Measurements from ENCODE around the gene DTNA.
"Not testable (repeated sequence)": the region's sequence is repeated elsewhere in the genome, so short reads cannot be mapped to it uniquely, and the experiment has no call there.

DTNA gene

DNA sequence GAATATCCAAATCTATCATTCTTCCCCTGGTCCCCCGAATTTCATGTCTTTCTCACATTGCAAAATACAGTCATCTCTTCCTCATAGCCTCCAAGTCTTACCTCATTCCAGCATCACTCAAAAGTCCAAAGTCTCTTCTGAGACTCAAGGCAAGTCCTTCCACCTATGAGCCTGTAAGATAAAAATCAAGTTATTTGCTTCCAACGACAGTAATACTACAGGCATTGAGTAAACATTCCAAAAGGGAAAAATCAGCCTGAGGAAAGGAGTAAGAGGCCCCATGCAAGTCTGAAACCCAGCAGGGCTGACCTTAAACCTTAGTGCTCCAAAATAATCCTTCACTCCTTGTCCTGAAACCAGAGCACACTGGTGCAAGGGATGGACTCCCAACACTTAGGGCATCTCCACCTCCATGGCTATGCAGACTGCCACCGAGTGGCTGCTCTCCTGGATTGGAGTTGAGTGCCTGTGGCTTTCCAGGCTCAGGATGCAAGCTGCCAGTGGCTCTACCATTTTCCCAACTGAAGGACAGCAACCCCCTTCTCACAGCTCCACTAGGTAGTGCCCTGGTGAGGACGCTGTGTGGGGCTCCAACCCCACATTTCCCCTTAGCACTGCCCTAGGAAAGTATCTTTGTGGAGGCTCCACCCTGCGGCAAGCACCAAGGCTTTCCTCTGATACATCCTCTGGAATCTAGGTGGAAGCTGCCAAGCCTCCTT lies 16.3 kb downstream of the DTNA start:
- no peak for DNase-seq

DNA sequence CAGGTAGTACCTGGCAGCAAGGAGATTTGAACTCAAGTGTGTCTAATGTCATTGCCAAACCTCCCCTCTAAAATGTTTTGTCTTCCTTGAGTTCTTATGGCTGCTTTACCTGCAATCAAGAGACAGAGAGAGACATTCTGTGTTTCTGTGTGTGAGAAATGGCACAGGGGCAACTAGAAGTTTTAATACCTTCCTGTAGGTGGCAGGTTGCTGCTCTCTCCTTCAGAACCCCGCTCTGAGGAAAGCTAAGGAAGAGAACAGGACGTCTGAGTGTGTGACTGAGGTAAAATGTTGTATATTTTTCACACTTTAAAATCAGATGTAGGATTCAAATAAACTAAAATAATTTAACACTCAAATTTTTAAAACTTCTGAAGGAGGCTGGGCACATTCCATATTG lies 19.2 kb downstream of the DTNA start:
- DNase-seq = peak; percentile 40

DNA sequence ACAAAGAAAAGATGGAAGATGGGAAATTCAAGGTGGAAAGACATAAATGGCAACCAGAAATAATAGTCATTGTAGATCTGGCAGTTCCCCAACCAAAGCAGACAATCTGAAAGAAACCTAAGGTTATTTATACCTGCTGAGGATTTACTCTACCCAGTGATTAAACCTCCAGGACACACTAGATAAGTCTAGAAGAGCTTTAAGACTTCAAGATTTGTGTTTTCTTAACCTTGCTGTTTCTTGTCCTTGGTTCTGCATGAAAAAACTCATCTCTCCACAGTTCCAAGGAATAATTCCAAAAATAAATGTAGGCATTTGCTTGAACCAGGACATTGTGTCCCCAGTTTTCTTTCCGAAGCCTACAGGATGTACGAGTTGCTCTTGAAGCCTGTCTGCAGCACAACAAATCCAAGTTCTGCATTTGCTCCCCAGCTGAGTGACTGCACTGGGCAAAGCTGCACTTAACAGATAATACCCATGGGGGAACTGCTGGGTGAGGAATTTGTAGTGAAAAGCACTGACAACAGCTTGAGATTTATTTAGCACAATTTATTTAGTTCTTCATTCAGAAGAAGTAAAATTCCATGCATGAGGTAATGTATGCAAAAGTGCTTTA lies 19.8 kb downstream of the DTNA start:
- DNase-seq = no peak

DNA sequence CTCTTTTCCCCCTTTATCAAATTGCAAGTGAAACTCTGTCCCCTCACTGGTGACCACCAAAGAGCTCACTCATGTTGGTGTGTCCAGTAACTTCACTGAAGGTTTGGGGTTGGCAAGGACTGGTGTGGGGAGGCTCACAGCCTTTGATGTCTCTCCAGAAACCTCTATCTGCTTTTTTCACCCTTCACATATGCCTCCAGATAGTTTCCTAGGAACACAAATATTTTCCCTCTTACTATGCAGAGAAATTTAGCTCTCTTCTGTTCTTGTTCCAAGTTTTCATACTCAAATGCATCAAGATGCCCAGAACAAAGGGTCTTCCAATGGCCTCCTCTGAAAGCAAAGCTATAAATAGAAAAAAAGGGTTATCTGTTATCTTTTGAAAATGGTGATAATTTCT lies 20.7 kb downstream of the DTNA start:
- DNase-seq = no peak

DNA sequence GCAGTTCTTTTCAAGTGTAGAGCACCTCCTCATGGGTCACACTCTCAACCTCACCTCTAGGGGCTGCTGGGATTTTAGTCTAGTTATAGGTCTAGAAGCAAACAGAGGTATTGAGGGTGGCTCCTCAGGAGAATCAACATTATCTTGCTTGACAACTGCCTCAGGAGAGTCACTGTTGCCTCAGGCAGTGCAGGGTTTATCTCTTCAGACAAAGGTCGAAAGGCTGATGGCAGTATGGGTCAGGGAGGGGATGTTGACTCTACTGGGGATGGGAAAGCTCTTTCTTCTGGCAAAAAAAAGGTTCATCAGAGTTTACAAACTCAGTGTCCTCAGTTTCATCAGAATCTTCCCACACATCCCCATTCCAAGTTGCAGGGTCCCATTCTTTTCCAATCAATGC lies 24.0 kb downstream of the DTNA start:
- DNase-seq = no peak

DNA sequence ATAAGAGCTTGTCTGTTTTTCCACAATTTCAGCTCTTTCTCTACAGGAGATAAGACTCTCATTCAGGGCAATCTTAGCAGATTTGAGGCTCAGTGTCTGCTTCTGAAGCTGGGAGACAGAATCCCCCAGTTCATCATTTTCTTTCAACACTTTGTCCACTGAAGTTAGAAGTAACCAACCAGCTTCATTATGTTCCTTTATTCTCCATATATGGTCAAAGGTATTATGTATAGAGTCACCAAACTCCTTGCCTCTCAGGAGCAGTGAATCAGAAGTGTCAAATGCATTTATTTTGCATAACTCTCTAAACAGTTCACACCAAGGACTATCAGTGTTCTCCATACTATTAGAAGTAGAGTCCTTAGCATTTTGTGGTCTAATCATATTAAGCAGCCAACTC lies 24.4 kb downstream of the DTNA start:
- DNase-seq = not testable (repeated sequence)

DNA sequence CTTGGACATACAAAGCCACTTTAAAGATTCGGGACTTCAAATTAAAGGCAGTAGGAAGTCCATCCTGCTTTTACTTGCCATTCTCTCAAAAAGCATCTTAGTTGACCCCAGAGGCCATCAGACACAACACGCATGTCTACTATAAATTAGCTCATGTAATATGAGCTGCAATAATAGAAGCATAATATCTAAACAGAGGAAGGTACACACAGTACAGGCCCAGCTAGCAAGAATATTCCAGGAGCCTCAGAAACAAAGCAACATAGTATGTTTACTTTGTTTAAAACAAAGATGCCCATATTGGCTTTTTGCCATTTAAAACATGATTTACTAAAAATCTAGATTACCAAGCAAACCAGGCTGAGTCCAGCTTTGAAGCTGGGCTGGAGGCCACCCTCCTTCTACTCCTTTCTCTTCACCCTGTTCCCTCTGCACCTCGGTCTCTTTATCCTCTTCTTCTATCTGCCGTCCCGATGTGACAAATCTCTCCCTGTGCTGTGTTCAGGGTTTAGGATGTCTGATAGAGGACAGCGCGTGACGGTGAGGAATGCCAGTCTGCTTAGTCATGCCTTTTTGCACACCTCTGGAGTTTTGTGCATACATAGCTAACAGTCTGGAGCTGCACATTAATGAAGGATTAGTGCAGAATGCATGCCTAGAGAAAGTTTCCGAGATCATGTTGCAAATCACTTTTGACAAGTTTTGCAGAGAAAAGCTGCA lies 28.2 kb downstream of the DTNA start:
- DNase-seq = peak; percentile 1

DNA sequence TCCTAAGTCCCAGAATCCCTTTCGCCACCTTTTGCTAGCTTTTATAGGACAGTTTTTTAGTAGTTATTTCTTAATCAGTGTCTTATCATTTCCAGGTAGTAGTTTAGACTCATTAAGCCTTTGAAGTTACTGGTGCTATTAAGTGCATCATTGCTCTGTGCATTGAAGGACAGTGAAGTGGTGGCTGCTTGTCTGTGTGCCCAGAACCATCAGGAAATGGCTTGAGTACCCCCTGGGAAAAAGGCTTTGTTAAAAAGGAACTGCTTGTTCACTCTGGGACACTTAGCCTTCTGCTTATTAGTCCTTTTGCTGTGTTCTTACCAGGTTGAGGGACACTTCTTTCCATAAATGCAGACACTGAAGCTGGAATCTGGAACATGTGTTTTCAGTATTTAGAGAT lies 30.0 kb downstream of the DTNA start:
- no peak for DNase-seq

DNA sequence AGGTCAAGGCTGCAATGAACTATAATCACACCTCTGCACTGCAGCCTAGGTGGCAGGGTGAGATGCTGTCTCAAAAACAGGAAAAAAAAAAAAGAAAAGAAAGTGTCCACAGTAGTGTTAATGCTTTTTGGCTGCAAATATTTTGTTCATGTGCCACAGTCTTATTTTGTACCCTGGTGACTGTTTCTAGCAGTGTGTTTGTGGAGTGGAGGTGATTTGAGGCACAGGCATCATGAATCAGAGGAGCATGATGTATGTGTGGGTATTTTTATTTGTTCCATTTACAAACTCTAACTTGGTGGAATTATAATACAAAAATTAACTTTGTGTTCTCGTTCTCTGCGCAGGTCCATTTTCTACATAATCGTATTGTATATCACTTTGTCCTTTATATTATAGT lies 30.6 kb downstream of the DTNA start:
- no peak for DNase-seq

DNA sequence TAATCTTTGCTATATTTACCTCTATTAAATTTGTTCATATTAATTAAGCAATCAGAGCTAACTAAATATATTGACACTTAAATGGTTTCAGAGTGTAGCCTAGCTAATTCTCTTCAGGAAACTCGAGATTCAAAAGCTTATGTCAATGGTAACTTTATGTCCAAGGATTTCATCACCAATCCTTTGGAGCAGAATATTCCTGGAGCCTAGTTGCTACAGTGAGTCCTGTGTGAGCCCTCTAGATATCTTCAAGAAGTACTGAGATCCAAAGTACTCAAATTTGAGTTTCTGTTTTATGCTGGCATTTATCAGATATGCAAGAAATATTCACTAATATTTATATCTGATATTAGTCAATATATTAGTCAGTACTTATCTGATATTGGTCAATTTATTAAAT lies 31.3 kb downstream of the DTNA start:
- DNase-seq = no peak

DNA sequence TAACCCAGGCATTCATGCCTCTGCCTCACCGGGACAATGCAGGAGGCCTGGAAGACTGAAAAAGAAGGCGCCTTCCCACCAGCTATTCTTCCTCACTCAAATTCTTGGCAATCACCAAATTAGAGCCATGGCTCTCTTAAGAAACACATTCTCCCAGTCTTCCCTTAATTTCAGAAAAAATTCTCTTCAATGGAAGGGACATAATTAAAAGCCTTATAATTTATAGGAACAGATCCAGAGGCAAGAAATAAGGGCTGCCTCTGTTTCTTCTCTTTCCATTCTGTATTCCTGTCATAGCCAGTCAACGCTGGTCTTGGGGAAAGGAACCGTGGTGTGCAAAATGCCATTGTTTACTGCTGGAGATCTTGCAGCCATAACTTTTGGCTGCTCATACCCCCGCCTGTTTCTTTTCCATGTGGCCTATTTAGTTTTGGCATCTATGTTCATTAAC lies 32.8 kb downstream of the DTNA start:
- no peak for DNase-seq

DNA sequence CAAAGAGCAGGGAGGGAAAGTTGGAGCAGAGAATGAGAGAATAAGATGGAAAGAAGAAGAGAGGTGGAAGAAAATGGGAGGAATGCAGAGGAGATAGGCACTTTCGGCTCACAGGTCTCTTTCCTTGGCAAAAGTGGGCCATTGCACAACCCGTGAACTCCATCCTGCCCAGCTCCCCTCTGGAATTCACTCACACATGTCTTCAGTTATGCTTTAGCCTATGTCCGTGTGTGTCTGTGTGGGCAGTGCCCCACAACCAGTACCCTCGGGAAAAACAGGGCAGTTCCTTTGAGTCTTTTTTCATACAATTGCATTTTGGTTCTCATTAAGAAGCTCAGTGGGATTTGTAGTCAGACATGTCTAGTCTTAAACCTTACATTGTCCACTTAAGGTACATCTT lies 34.5 kb downstream of the DTNA start:
- DNase-seq = no peak

DNA sequence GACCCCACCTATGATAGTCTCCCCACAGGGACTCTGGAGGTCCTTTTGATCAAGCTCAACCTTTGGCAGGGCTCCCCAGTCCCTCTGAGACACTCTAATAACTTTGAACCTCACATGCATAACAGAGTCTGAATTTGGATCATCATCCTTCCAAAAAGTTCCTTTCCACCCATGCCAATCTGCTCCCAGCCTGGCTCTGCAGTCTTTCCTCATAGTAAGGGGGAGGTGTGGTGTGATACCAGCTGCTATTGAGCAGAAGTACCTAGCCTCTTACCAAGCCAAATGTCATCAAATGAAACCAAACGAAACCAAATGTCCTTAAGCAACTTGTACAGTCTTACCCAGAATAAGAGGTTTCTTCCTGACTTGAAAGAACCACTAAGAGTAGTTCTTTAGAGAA lies 36.5 kb downstream of the DTNA start:
- DNase-seq = no peak

DNA sequence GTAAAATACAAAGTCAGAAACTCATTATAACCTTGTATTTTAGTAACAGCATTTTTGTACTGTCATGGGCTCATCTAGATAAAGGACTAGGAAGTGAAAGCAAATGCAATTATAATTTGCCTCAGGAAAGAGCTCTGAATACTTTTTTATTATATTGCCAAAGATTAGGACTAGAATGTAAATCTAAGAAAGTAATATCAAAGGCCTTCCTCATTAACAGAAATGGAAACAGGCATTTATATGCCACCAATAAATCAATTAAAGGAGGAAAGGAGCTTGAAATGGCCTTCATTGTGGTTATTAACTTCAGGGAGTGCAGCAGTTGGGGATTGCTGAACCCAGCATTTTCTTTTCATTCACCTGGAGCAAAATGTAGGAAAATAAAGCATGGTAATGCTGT lies 39.6 kb downstream of the DTNA start:
- no peak for DNase-seq

DNA sequence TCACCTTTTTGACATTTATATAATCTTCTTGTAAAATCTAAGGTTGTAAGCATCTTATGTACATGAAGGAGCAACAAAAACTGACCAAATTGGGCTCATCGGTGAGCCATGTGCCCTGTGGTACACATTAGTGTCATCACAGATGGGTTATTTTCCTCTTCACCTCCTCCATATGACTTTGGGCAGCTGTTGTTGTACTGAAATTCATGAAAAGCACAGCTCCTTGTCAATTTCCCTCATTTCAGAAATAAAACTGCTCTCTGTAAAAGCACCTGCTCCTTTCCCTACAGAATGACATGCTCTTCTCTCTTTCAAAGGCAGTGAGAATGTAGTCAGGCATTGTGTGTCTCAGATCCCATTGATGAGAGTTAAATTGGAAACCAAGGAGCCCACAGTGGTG lies 42.0 kb downstream of the DTNA start:
- DNase-seq = no peak

DNA sequence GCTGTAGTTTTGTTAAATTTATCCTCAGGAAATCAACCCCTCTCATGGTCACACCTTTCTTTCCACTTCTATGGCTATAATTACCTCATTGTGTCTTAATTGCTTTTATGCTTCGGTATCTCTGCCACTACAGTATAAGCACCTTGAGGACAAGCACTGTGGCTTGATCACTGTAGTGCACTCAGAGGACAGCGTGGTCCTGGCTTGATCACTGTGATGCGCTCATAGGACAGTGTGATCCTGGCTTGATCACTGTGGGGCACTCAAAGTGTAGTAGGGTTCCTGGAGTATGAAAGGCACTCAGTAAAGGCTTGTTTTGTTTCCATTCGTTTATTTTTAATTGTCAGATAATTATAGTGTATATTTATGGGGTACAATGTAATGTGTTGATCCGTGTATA lies 44.2 kb downstream of the DTNA start:
- no peak for DNase-seq

DNA sequence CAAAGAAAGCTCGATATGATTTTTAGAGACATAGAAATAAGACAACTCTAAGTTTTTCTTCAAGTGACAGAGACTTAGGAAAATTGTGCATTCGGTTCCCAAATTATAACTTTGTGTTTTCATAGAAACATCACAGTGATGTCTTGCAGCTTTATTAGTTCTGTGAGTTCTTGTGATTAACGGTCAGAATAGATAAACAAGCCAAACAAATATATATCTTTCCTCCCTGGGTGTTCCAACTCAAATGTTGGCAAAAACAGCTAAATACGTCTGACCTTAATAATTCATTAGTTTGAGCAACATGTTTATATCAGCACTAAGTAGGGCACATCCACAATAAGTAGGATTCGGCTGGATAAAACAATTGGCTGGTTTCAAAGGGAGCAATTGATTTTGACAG lies 47.6 kb downstream of the DTNA start:
- no peak for DNase-seq

DNA sequence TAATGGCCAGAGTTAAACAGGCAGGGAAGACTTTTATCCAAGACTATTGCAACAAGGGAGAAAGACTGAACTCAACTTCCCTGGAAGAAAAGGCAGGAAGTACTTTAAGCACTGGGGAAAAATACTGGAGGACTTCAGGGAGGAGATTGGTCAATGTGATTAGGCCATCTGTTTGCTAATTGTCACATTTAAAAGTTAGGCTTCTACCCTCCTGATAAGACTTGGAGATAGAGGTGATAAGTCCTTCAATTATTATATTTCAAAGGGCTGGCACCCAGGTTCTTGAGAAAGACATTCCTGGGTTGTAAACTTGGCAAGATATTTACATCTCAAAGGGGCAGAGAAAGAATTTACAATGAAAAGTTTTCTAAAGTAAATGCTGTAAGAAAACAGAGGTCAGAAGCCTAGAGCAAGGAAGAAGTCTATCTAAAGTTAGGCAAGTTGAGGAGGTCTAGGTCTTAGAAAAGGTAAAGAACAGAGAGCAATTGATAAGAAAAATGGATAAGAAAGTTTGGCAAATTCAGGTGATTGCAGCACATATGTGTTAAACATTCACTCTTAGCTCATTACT lies 48.4 kb downstream of the DTNA start:
- DNase-seq = no peak

DNA sequence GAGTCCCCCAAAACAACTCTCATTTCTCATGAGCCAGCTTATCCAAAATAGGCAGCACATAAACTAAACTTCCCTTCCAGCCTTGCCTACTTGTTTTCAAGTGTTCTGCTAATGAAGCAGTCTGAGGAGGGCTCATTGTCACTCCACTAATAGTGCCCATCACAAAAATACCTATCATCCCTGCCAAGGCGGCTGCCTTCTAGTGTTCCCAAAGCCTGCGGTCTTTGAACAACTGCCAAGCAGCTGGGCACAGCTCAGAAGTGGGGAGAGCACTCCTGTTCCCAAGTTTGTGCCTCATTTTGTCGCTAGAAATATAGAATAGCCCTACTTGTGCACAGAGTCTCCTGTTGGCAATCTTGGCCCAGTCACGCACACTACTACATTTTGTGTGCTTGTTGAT lies 50.3 kb downstream of the DTNA start:
- no peak for DNase-seq

DNA sequence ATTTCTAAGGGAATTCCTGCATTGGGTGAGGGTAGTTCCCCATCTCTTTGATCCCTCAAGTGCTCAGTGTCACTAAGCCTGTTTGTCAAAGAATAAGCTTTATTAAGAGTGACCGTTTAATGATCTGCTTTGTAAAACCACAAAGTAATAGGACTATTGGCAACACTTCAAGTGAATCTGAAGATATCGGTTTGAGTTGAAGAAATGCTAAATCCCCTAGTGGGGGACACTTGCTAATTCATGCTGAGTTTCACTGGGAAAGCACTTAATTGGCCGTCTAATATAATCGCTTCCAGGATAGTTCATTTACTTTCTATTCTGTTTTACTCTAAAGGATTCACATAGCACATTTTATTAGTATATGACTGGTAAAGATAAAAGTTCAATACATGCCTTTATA lies 54.4 kb downstream of the DTNA start:
- DNase-seq = no peak

DNA sequence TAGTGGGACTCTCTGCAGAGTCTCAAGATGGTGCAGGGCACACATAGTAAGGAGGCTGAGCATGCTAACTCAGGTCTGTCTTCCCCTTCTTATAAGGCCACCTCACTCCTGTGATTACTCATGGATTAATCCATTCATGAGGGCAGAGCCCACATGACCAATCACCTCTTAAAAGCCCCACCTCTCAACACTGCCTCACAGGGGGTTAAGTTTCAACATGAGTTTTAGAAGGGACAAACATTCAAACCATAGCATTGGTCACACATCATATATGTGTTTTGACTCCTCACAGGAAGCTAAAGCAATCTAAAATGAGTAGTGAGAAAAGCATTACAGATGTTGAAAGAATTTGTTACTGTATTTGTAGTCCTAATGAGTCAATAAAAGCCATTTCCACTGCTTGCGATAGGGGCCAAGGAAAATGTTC lies 57.5 kb downstream of the DTNA start:
- DNase-seq = peak; percentile 88

DNA sequence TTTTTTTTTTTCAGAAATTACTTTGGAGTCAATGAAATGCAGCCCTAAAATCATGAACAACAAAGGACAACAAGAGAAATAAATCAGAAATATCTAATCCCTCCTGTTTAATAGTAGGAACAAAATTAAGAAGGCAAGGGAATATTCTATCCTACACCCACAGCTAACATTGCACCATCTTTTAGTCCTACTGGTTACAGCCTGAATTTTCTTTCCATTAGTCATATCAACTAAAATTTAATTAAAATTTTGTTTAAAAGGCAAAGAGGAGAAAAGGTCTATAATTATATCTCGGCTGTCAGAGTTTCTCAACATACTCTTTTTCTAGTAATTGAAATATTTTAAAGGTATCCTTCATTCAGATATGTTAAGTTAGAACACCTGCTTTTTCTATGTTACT lies 61.9 kb downstream of the DTNA start:
- DNase-seq = no peak

DNA sequence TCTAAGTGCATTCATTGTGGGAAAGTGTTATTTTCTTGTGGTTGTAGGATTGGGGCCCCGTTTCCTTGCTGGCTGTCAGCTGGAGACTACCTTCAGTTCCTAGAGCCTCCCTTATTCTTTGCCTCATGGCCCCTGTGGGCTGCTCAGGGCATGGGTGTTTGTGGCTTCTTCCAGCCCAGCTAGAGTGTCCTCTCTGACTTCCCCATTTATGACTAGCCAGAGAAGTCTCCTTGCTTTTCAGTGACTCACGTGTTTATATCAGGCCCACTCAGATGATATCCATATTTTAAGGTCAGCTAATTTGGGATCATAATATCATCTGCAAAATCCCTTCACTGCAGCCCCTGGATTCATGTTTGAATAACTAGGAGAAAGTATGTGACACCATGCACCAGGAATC lies 62.8 kb downstream of the DTNA start:
- DNase-seq = peak; percentile 56

DNA sequence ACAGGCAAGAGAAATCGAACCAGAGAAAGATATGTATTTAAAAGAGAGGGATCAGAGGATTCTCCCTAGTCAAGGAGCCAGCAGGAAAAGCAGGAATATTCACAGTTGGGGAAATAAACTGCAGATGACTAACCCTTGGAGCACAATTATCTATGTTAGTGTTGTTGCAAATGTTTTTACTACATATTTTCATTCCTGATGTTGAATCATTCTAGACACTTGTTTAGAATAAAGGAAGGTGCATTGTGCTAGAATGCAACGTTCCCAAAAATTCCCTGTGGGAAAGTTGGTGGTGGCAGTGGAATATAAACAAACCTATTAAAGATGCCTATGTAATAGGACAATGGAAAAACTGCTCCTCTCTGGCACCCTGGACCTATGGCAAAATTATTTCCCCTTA lies 63.3 kb downstream of the DTNA start:
- DNase-seq = peak; percentile 39

Data from EL (cell line).